K562 (cell line): ENCODE measurements around the gene MYO1A. TPM values are rescaled to one million over a fixed set of nuclear protein-coding genes. Genes with fewer than 3 reads are reported as not detected.

Source experiments
- GABPB2 ChIP-seq: fragments of 250-450 bp; sonication (Bioruptor Pico); conservative IDR thresholded peaks from 2 replicates; pipeline ENCODE4 v1.5.1; 2021; ENCODE audit warnings: mild to moderate bottlenecking
- HDAC2 ChIP-seq: fragments of 450-650 bp; IDR thresholded peaks from 2 replicates; pipeline ENCODE4 v1.6.1; 2016; ENCODE audit warnings: mild to moderate bottlenecking
- MTA1 ChIP-seq: fragments of 450-650 bp; IDR thresholded peaks from 2 replicates; pipeline ENCODE4 v1.6.1; 2017; ENCODE audit warnings: borderline replicate concordance
- NR2C2 ChIP-seq, 2 experiments: fragments of 200-800 bp in 1 of 2; sonication (Bioruptor generic) in 1 of 2; sonication (generic) in 1 of 2; formaldehyde crosslinking in 1 of 2; IDR thresholded peaks; 2 replicates each; pipeline versions ENCODE4 v1.6.1 to v1.8.0; 2016 to 2022; ENCODE audit warnings: mild to moderate bottlenecking in 1 of 2, missing compliant biosample characterization in 1 of 2, missing genetic modification characterization in 1 of 2, missing genetic modification reagents in 1 of 2
- SMARCA5 ChIP-seq: fragments of 450-650 bp; IDR thresholded peaks from 2 replicates; pipeline ENCODE4 v1.6.1; 2016
- ZEB2 ChIP-seq: fragments of 450-650 bp; IDR thresholded peaks from 2 replicates; pipeline ENCODE4 v1.6.1; 2016
- ZNF41 ChIP-seq: fragments of 250-450 bp; sonication (Bioruptor Pico); conservative IDR thresholded peaks from 2 replicates; pipeline ENCODE4 v1.4.0; 2020; ENCODE audit warnings: mild to moderate bottlenecking
- polyA plus RNA-seq, 8 experiments: library from polyadenylated mRNA; depleted of rRNA in 4 of 8; stranded (reverse) in 5 of 8; unstranded in 3 of 8; fragments of >200 nt; fragmentation: Nextera tagmentation in 2 of 8; fragmentation: Illumina TruSeq in 1 of 8; extraction: Ambion mirVana in 2 of 8; extraction: Trizol in 1 of 8; gene quantifications; 2 replicates each; pipeline versions ENCODE4 v1.2.1 to v1.2.3, GENCODE V29; 2011 to 2014; ENCODE audit warnings: inconsistent platforms in 1 of 8, missing spikeins in 1 of 8
- total RNA-seq, 7 experiments: library from RNA; depleted of rRNA in 6 of 7; stranded (reverse); fragments of >200 nt in 6 of 7; fragmentation: Illumina TruSeq in 2 of 7; extraction: Trizol in 2 of 7; gene quantifications; 2 replicates each; pipeline versions ENCODE4 v1.2.1 to v1.2.3, GENCODE V29; 2011 to 2021; ENCODE audit warnings: low replicate concordance in 1 of 7
- TF ChIP-seq, protein P1 (sequence below), 2 experiments: fragments of 450-650 bp; formaldehyde crosslinking in 1 of 2; IDR thresholded peaks; 2 replicates each; pipeline versions ENCODE4 v1.4.0 to v1.6.1; 2014 to 2020; ENCODE audit warnings: mild to moderate bottlenecking in 2 of 2, borderline replicate concordance in 1 of 2, low read depth in 1 of 2
- TF ChIP-seq, protein P2 (sequence below): fragments of 450-650 bp; IDR thresholded peaks from 2 replicates; pipeline ENCODE4 v1.6.1; 2018; ENCODE audit warnings: mild to moderate bottlenecking, low read depth; ENCODE audit not compliant: partially characterized antibody
- TF ChIP-seq, protein P3 (sequence below), 2 experiments: IDR thresholded peaks; 2 replicates each; pipeline ENCODE4 v1.6.1; 2011; ENCODE audit warnings: borderline replicate concordance in 1 of 2, control low read depth in 1 of 2, low read depth in 1 of 2, low read length in 1 of 2, mild to moderate bottlenecking in 1 of 2, mixed read lengths in 1 of 2, moderate library complexity in 1 of 2; ENCODE audit not compliant: insufficient read depth in 1 of 2, insufficient read length in 1 of 2, poor library complexity in 1 of 2, severe bottlenecking in 1 of 2; ENCODE audit errors: extremely low read depth in 1 of 2
- TF ChIP-seq, protein P4 (sequence below): fragments of 250-450 bp; sonication (Bioruptor Pico); IDR thresholded peaks from 2 replicates; pipeline ENCODE4 v1.8.0; 2021; ENCODE audit warnings: moderate library complexity, mild to moderate bottlenecking, inconsistent platforms
- TF ChIP-seq, protein P5 (sequence below): fragments of 450-650 bp; IDR thresholded peaks from 2 replicates; pipeline ENCODE4 v1.6.1; 2018; ENCODE audit not compliant: partially characterized antibody

The MYO1A gene
- total and polyA plus RNA-seq, 9 of the 15 experiments (the other 6 are each of a cell fraction or from before 2014, with no cell fraction given): 0.03 to 0.29 (median 0.14) TPM; not detected in 2

DNA sequence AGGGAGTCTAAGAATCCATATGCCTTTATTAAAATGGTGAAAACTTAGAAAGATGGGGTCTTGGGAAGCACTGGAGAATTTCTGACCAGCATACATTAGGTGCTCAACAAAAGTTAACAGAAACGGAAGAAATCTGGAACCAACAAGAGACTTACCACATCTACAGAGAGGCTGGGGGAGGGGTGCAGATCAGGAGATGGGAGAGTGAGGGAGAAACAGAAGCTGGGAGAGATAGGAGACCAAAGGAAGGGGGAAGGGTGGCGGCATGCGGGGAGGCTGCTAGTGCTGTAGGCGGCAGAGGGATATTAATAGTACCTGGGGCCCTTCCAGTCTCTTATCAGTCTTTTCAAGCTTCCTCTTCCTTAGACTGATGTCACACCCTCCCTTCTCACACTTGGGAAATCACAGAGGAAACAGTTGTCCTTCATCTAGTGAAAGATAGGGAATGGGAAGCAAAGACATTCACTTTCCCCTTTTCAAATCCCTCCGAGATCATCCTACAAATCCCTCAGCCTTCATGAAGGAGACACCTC, 61.7 kb downstream of the MYO1A start (continued):
- TF ChIP-seq, protein P1, sequence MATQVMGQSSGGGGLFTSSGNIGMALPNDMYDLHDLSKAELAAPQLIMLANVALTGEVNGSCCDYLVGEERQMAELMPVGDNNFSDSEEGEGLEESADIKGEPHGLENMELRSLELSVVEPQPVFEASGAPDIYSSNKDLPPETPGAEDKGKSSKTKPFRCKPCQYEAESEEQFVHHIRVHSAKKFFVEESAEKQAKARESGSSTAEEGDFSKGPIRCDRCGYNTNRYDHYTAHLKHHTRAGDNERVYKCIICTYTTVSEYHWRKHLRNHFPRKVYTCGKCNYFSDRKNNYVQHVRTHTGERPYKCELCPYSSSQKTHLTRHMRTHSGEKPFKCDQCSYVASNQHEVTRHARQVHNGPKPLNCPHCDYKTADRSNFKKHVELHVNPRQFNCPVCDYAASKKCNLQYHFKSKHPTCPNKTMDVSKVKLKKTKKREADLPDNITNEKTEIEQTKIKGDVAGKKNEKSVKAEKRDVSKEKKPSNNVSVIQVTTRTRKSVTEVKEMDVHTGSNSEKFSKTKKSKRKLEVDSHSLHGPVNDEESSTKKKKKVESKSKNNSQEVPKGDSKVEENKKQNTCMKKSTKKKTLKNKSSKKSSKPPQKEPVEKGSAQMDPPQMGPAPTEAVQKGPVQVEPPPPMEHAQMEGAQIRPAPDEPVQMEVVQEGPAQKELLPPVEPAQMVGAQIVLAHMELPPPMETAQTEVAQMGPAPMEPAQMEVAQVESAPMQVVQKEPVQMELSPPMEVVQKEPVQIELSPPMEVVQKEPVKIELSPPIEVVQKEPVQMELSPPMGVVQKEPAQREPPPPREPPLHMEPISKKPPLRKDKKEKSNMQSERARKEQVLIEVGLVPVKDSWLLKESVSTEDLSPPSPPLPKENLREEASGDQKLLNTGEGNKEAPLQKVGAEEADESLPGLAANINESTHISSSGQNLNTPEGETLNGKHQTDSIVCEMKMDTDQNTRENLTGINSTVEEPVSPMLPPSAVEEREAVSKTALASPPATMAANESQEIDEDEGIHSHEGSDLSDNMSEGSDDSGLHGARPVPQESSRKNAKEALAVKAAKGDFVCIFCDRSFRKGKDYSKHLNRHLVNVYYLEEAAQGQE (IDR thresholded peaks at IDR 0.05; ENCODE audit: borderline replicate concordance): peak; percentile 50; the same call in 1 of the 2 replicates
- TF ChIP-seq, protein P1 (CRISPR knock-in tag; IDR thresholded peaks at IDR 0.05; ENCODE audit: low read depth): no peak
- TF ChIP-seq, protein P2, sequence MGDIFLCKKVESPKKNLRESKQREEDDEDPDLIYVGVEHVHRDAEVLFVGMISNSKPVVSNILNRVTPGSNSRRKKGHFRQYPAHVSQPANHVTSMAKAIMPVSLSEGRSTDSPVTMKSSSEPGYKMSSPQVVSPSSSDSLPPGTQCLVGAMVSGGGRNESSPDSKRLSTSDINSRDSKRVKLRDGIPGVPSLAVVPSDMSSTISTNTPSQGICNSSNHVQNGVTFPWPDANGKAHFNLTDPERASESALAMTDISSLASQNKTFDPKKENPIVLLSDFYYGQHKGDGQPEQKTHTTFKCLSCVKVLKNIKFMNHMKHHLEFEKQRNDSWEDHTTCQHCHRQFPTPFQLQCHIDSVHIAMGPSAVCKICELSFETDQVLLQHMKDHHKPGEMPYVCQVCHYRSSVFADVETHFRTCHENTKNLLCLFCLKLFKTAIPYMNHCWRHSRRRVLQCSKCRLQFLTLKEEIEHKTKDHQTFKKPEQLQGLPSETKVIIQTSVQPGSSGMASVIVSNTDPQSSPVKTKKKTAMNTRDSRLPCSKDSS: no peak
- TF ChIP-seq, protein P3, sequence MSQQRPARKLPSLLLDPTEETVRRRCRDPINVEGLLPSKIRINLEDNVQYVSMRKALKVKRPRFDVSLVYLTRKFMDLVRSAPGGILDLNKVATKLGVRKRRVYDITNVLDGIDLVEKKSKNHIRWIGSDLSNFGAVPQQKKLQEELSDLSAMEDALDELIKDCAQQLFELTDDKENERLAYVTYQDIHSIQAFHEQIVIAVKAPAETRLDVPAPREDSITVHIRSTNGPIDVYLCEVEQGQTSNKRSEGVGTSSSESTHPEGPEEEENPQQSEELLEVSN (IDR thresholded peaks at IDR 0.05; ENCODE audit: borderline replicate concordance in 1 of 2, extremely low read depth in 1 of 2, insufficient read depth in 1 of 2, insufficient read length in 1 of 2, low read depth in 1 of 2, low read length in 1 of 2, poor library complexity in 1 of 2, severe bottlenecking in 1 of 2): peak in 1 of 2 experiments; percentile 51
- TF ChIP-seq ZNF41 (CRISPR knock-in tag) (no peak), HDAC2 (peak; percentile 99), ZEB2 (peak; percentile 95), SMARCA5 (peak; percentile 65; the same call in 1 of the 2 replicates), GABPB2 (CRISPR knock-in tag) (no peak), NR2C2 (CRISPR knock-in tag; IDR thresholded peaks at IDR 0.05) (no peak), NR2C2 (tag; IDR thresholded peaks at IDR 0.05) (peak; percentile 52), MTA1 (peak; percentile 92; the same call in 1 of the 2 replicates)
- TF ChIP-seq, protein P4, sequence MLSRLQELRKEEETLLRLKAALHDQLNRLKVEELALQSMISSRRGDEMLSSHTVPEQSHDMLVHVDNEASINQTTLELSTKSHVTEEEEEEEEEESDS (CRISPR knock-in tag): no peak
- TF ChIP-seq, protein P5, sequence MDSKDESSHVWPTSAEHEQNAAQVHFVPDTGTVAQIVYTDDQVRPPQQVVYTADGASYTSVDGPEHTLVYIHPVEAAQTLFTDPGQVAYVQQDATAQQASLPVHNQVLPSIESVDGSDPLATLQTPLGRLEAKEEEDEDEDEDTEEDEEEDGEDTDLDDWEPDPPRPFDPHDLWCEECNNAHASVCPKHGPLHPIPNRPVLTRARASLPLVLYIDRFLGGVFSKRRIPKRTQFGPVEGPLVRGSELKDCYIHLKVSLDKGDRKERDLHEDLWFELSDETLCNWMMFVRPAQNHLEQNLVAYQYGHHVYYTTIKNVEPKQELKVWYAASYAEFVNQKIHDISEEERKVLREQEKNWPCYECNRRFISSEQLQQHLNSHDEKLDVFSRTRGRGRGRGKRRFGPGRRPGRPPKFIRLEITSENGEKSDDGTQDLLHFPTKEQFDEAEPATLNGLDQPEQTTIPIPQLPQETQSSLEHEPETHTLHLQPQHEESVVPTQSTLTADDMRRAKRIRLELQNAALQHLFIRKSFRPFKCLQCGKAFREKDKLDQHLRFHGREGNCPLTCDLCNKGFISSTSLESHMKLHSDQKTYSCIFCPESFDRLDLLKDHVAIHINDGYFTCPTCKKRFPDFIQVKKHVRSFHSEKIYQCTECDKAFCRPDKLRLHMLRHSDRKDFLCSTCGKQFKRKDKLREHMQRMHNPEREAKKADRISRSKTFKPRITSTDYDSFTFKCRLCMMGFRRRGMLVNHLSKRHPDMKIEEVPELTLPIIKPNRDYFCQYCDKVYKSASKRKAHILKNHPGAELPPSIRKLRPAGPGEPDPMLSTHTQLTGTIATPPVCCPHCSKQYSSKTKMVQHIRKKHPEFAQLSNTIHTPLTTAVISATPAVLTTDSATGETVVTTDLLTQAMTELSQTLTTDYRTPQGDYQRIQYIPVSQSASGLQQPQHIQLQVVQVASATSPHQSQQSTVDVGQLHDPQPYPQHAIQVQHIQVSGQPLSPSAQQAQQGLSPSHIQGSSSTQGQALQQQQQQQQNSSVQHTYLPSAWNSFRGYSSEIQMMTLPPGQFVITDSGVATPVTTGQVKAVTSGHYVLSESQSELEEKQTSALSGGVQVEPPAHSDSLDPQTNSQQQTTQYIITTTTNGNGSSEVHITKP: peak; percentile 60
